NOMO-1 treated with dmso at 0.1 percent for 144 hours (cell line): Measurements from ENCODE around the gene TMF1.
A peak's percentile ranks its signal among the peaks of the same experiment; 100 is the strongest.

Experiments
- DNase-seq: peaks from one replicate; lab custom pipeline; 2025; ENCODE audit not compliant: unreplicated experiment; lab: John Stamatoyannopoulos, UW

The TMF1 gene

GRCh38 chr3:69080233-69080920 lies 28.2 kb upstream of the TMF1 start, which contains the start of gene UBA3:
Gene UBA3 (minus strand): TSS chr3:69080365. CDS start chr3:69080353, 12 bp downstream.
- peak; percentile 88 for DNase-seq

GRCh38 chr3:69079269-69080159 lies 27.4 kb upstream of the TMF1 start:
- no peak for DNase-seq

DNA sequence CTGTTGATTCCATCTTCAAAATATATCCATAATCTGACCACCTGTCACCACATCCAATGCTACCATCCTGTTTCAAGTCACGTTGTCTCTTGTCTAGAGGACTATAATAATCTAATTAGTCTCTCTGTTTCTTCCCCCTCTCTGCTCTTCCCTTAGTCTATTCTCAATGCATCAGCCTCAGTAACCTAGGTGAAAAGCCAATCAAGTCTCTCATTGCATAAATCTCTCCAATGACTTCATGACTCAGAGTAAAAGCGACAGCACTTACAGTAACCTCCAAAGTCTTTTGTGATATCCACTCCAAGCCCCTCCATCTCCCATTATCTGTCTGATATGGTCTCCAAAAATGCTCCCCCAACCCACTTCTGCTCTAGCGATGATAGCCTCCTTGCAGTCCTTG lies 20.8 kb upstream of the TMF1 start:
- no peak for DNase-seq

DNA sequence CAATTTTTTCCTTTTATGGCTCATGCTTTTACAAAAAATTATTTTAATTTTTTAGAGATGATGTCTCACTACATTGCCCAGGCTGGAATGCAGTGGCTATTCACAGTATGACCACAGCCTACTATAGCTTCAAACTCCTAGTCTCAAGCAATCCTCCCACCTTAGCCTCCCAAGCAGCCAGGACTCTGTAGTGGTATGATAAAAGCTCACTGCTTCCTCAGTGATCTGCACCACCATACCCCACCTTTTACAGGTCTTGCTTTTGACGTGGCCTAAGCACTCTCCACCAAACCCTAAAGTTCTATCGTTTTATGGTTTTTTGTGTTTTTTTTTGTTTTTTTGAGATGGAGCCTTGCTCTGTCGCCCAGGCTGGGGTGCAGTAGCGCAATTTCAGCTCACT lies 14.0 kb upstream of the TMF1 start:
- DNase-seq: no peak

GRCh38 chr3:69065318-69065964 lies 13.3 kb upstream of the TMF1 start:
- DNase-seq: no peak

DNA sequence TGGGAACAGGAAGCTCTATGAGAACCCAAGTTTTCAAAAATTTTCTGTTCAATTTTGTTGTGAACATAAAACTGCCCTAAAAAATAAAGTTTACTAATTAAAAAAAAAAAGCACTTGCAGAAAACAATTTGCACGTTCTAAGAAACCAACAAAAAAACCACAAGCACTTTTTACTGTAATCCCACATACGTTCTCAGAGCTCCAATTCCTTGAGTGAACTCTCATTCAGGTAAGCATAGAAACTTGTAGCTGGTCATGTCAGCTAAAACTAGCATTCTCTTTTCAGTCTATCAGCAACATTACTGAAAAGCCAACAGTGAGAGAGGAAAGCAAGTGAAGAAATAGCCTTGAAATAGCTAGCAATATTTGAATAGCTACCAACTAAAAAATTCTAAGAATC lies 11.5 kb upstream of the TMF1 start:
- DNase-seq: no peak

- DNase-seq: no peak
These were observed 7.6 kb upstream of the TMF1 start for GRCh38 chr3:69059688-69060087.

DNA sequence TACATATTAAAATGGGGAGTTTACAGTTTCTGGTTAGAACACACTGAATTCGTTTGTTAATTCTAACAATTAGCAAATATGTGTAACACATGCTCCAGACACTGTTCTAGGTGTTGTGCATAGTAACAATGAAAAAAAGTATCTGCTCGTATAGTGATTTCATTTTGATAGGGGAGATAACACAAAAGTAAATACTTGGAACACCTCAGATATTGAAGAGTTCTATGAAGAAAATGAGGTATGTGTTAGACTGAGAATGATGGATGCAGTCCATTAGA lies 6.8 kb upstream of the TMF1 start:
- DNase-seq: no peak

- no peak for DNase-seq
These were observed 6.2 kb upstream of the TMF1 start for GRCh38 chr3:69058180-69058946.

GRCh38 chr3:69052472-69052898 lies 352 bp upstream of the TMF1 start:
- no peak for DNase-seq

- DNase-seq: no peak
These were observed 3.1 kb downstream of the TMF1 start for GRCh38 chr3:69048990-69049389.

DNA sequence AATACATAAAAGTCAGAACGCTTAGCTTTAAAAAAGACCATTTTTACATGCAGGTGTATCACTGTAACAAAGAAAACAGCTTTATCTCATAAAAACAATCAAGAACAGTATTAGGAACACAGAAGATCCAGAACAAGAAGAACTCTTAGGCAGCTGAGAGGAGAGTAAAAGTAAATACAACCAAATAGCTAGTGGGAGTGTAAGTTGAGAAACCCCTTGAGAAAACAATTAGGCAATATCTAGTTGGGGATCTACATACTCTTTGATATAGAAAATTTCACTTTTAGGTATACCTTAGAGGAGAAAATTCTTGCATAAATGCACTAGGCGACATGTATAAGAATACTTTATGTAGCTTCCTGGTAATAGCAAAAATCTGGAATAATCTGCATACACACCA lies 7.5 kb downstream of the TMF1 start:
- DNase-seq: no peak

GRCh38 chr3:69033470-69033869 lies 18.7 kb downstream of the TMF1 start:
- DNase-seq: peak; percentile 5

- DNase-seq: no peak
These were observed 19.4 kb downstream of the TMF1 start for GRCh38 chr3:69032737-69033136.

- no peak for DNase-seq
These were observed 20.0 kb downstream of the TMF1 start for GRCh38 chr3:69032142-69032541.

GRCh38 chr3:69031635-69032034 lies 20.5 kb downstream of the TMF1 start:
- no peak for DNase-seq

DNA sequence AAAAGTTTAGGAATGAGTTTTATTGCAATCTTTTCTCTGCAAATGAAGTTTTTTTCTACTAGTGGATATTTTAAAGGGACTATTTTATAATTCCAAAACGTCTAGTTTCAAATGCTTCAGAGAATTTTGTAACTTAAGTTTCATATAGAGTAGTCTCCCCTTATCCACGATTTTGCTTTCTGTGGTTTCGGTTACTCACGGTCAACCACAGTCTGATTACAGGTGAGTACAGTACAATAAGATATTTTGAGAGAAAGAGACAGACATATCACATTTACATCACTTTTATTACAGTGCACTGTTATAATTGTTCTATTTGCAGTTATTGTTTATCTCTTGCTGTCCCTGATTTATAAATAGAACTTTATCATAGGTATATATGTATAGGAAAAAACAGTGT lies 31.3 kb downstream of the TMF1 start:
- no peak for DNase-seq

DNA sequence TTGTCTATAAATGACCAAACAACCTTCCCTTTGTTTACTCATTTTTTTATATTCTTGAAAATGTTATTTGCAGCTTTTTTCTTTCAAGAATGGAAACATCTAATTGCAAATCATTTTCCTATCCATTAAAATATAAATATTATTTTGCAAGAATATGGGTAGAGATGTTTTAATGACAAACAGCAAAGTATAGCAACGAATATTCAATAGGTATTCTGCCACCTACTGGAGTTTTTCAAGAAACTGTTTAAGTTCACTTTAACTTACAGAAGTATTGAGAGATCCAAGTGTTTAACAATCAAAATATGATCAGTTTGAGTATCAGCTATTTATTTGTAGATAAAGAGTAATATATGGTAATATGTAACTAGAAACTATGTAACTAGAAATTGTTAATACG lies 31.7 kb downstream of the TMF1 start:
- DNase-seq: no peak

- DNase-seq: no peak
These were observed 35.2 kb downstream of the TMF1 start for GRCh38 chr3:69016901-69017300.

DNA sequence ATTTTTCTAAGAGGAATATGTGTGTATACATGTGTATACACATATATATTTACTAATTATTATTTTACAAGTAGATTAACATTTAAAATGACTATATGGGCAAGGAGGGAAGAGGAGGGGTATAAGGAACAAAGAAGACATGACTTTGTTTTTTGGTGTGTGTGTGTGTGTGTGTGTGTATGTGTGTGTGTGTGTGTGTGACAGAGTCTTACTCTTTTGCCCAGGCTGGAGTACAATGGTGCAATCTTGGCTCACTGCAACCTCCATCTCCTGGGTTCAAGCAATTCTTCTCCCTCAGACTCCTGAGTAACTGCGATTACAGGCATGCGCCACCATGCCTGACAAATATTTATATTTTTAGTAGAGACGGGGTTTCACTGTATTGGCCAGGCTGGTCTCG lies 36.0 kb downstream of the TMF1 start:
- DNase-seq: no peak

DNA sequence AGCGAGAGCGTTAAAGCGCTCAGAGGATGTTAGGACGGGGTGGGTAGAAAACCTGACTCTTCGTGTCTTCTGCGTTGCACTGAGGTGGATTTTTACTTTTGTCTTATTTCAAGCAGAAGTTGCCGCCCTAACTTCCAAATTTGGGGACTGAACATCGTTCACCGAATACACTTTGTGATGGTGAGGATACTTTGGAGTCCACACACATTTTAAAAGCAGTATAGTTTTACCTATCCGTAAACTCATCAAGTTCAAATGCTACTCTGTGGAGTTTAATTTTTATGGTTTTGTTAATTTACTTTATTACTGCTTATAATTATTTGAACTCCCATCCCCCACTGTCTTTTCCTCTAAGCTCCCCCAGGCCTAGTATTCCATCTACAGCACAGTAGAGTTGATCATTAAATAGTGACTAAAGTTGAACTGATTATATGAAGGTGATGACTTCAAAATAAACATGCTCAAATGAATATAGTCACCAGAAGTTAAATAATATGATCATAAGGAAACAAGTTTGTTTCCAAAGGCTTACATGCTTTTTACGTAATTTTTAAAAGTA lies 38.0 kb downstream of the TMF1 start:
- DNase-seq: no peak
